GM12878 (cell line): Measurements from ENCODE around the gene ATP5PO. TPM values are rescaled to one million over a fixed set of nuclear protein-coding genes. Genes with fewer than 3 reads are reported as not detected.

Experiments
- ATAC-seq: fragments of 200-7000 bp; cut with Tn5 transposase; 3 replicates; pipeline ENCODE4 v1.9.1; 2020; ENCODE audit warnings: mild to moderate bottlenecking, moderate library complexity
- BruUV-seq: library from RNA; stranded (reverse); fragments of 400-500 nt; replicated peaks from 2 replicates; lab custom pipeline; 2021; lab: Mats Ljungman, UMichigan
- CTCF ChIA-PET: fragments of 300-600 bp; sonication (Branson Sonifier 250); formaldehyde crosslinking; extraction: SDS; loops from one replicate; lab custom pipeline; 2021; ENCODE audit warnings: inconsistent platforms; lab: Yijun Ruan, JAX
- POLR2A ChIA-PET: fragments of 350-600 bp; formaldehyde crosslinking; extraction: SDS; loops from one replicate; lab custom pipeline; 2021; ENCODE audit warnings: inconsistent platforms; lab: Charles Lee
- RAD21 ChIA-PET: fragments of 300-600 bp; sonication (Branson Sonifier 250); formaldehyde crosslinking; loops from one replicate; lab custom pipeline; 2023; ENCODE audit warnings: antibody characterized with exemption; ENCODE audit not compliant: unreplicated experiment; lab: Charles Lee
- SMC1A ChIA-PET: fragments of 300-600 bp; sonication (Branson Sonifier 250); formaldehyde crosslinking; loops from one replicate; lab custom pipeline; 2023; ENCODE audit not compliant: unreplicated experiment, uncharacterized antibody; lab: Charles Lee
- DNase-seq: peaks from one replicate; pipeline ENCODE4 v3.0.0-alpha.2; 2011; ENCODE audit warnings: low read depth, low spot score
- FAIRE-seq: peaks from 3 replicates; lab custom pipeline; 2011; peaks lifted over from hg19 to GRCh38; lab: Jason Lieb, UNC
- H2AFZ ChIP-seq: 2 replicates; pipeline ENCODE4 v1.6.0; 2011; ENCODE audit warnings: low read depth, low read length, control low read depth; ENCODE audit not compliant: control insufficient read depth
- H3K27ac ChIP-seq: 2 replicates; pipeline ENCODE4 v1.5.1; 2011; ENCODE audit warnings: control low read depth; ENCODE audit not compliant: control insufficient read depth, insufficient read depth
- H3K27me3 ChIP-seq, 2 experiments: replicated peaks in 1 of 2; 2 replicates each; pipeline versions ENCODE4 v1.6.0 to v1.6.1; 2011; ENCODE audit warnings: low read length in 1 of 2; ENCODE audit not compliant: control insufficient read depth in 2 of 2, insufficient read depth in 2 of 2
- H3K36me3 ChIP-seq, 2 experiments: 2 replicates each; pipeline ENCODE4 v1.5.1; 2011; ENCODE audit warnings: low read length in 1 of 2; ENCODE audit not compliant: control insufficient read depth in 2 of 2, insufficient read depth in 2 of 2
- H3K4me1 ChIP-seq: 2 replicates; pipeline ENCODE4 v1.6.1; 2011; ENCODE audit warnings: mild to moderate bottlenecking, low read length, moderate library complexity, mixed read lengths; ENCODE audit not compliant: control insufficient read depth, insufficient read depth
- H3K4me2 ChIP-seq: 2 replicates; pipeline ENCODE4 v1.6.0; 2011; ENCODE audit warnings: control low read depth; ENCODE audit not compliant: control insufficient read depth, insufficient read depth
- H3K4me3 ChIP-seq: fragments of 200-600 bp; sonication (generic); 2 replicates; pipeline ENCODE4 v1.5.1; 2016
- H3K79me2 ChIP-seq: 2 replicates; pipeline ENCODE4 v1.6.0; 2011; ENCODE audit warnings: low read length; ENCODE audit not compliant: control insufficient read depth, insufficient read depth
- H3K9ac ChIP-seq: 2 replicates; pipeline ENCODE4 v1.8.0; 2011; ENCODE audit warnings: low read length, control low read depth, mixed read lengths; ENCODE audit not compliant: control insufficient read depth, insufficient read depth
- H3K9me3 ChIP-seq: replicated peaks from 3 replicates; pipeline ENCODE4 v1.5.1; 2011; ENCODE audit warnings: mild to moderate bottlenecking, low read length; ENCODE audit not compliant: control insufficient read depth, insufficient read depth
- H4K20me1 ChIP-seq: 2 replicates; pipeline ENCODE4 v1.6.0; 2011; ENCODE audit not compliant: control insufficient read depth, insufficient read depth
- CBX3 ChIP-seq: fragments of 200-600 bp; sonication (generic); IDR thresholded peaks from 2 replicates; pipeline ENCODE4 v1.6.1; 2016; ENCODE audit warnings: low read depth, borderline replicate concordance
- CUX1 ChIP-seq: IDR thresholded peaks from 2 replicates; pipeline ENCODE4 v1.6.1; 2012; ENCODE audit warnings: improper control_type of control experiment, low read depth, low read length; ENCODE audit not compliant: insufficient replicate concordance
- EED ChIP-seq: sonication (generic); IDR thresholded peaks from 2 replicates; pipeline ENCODE4 v1.6.1; 2016; ENCODE audit warnings: antibody characterized with exemption, low read depth
- EGR1 ChIP-seq, 2 experiments: IDR thresholded peaks; 1 replicate in 1 of 2; 2 replicates in 1 of 2; pipeline ENCODE4 v1.6.1; 2011 to 2012; ENCODE audit warnings: low read depth in 2 of 2, low read length in 2 of 2, borderline replicate concordance in 1 of 2, mild to moderate bottlenecking in 1 of 2, moderate library complexity in 1 of 2
- GABPA ChIP-seq: IDR thresholded peaks from 2 replicates; pipeline ENCODE4 v1.6.1; 2014; ENCODE audit warnings: antibody characterized with exemption, low read depth, mild to moderate bottlenecking, inconsistent platforms
- IRF4 ChIP-seq: IDR thresholded peaks from 2 replicates; pipeline ENCODE4 v1.6.1; 2011; ENCODE audit warnings: low read depth, low read length
- JUND ChIP-seq: IDR thresholded peaks from 2 replicates; pipeline ENCODE4 v1.6.1; 2012; ENCODE audit warnings: low read depth, mild to moderate bottlenecking, low read length, improper control_type of control experiment, moderate library complexity
- MXI1 ChIP-seq: fragments of 150-350 bp; IDR thresholded peaks from 2 replicates; pipeline ENCODE4 v1.6.1; 2011; ENCODE audit warnings: low read depth, mild to moderate bottlenecking, inconsistent platforms, low read length, improper control_type of control experiment
- NRF1 ChIP-seq: conservative IDR thresholded peaks from 2 replicates; pipeline ENCODE4 v1.6.1; 2011; ENCODE audit warnings: mild to moderate bottlenecking, low read depth, low read length, improper control_type of control experiment
- PML ChIP-seq: IDR thresholded peaks from 2 replicates; pipeline ENCODE4 v1.6.1; 2012; ENCODE audit warnings: low read length, inconsistent platforms
- SREBF1 ChIP-seq: IDR thresholded peaks from 2 replicates; pipeline ENCODE4 v1.6.1; 2012; ENCODE audit warnings: mild to moderate bottlenecking, low read length
- TCF7 ChIP-seq: IDR thresholded peaks from 2 replicates; pipeline ENCODE4 v1.6.1; 2014; ENCODE audit warnings: antibody characterized with exemption, borderline replicate concordance
- WGBS: methylation state at CpG from one replicate; pipeline ENCODE4 v1.1.6; 2016; ENCODE audit warnings: low lambda C conversion rate; ENCODE audit not compliant: insufficient replicate concordance, insufficient coverage; ENCODE audit errors: missing lambda C conversion rate; 5-methylcytosine and 5-hydroxymethylcytosine counted together
- in situ Hi-C: fragments of 300-500 bp; cut with MboI; formaldehyde crosslinking; loops from 9 replicates; pipeline ENCODE4 v1.14.3; 2018; ENCODE audit warnings: mixed read lengths
- intact Hi-C: fragments of 100-400 bp; cut with micrococcal nuclease; formaldehyde crosslinking; loops from one replicate; pipeline ENCODE4 v1.14.2; 2022; ENCODE audit not compliant: unreplicated experiment
- polyA plus RNA-seq, 11 experiments: library from polyadenylated mRNA; depleted of rRNA in 4 of 11; unstranded in 6 of 11; stranded (reverse) in 5 of 11; fragments of >200 nt; fragmentation: Nextera tagmentation in 4 of 11; fragmentation: Illumina TruSeq in 1 of 11; extraction: Ambion mirVana in 4 of 11; extraction: Trizol in 1 of 11; gene quantifications; 1 replicate in 1 of 11; 2 replicates in 10 of 11; pipeline versions ENCODE4 v1.2.1 to v1.2.3, GENCODE V29; 2011 to 2016; ENCODE audit warnings: inconsistent platforms in 2 of 11, missing spikeins in 2 of 11, low read depth in 1 of 11
- total RNA-seq, 4 experiments: library from RNA; depleted of rRNA in 3 of 4; stranded (reverse); fragments of >200 nt in 3 of 4; fragmentation: Illumina TruSeq in 1 of 4; extraction: Trizol in 1 of 4; gene quantifications; 2 replicates each; pipeline versions ENCODE4 v1.2.1 to v1.2.3, GENCODE V29; 2013 to 2021
- TF ChIP-seq, protein P1 (sequence below): IDR thresholded peaks from 2 replicates; pipeline ENCODE4 v1.6.1; 2011; ENCODE audit warnings: mild to moderate bottlenecking, low read depth, low read length, moderate library complexity; ENCODE audit not compliant: insufficient replicate concordance

ATP5PO gene
- total and polyA plus RNA-seq, 10 of the 15 experiments (the other 5 are each of a cell fraction or from before 2014, with no cell fraction given), result 251 to 1,656 (median 470) TPM

- no peaks in the 10 kb centered on the region for H4K20me1 ChIP-seq
- no peak overlapping the region for H3K4me2 ChIP-seq
- POLR2A ChIA-PET, result interaction anchor here (0.9 kb wide), 1 partner anchor 10 kb away, joined by 3 read pairs; no protein-coding TSS in a partner anchor
- intact Hi-C loops (no loop called here), in situ Hi-C loops (no loop called here)
- no peaks in the 10 kb centered on the region for H3K36me3 ChIP-seq
- H3K79me2 ChIP-seq, result no peaks in the 10 kb centered on the region
- DNase-seq (no peak), FAIRE-seq (no peak), ATAC-seq (no peak)
- H3K27me3 ChIP-seq, result no peaks in the 10 kb centered on the region
- H2AFZ ChIP-seq, result no peak overlapping the region
- 54% methylated on average over 5 of the region's 5 CpGs for WGBS
- no peak for TF ChIP-seq PML
- no peak for TF ChIP-seq NRF1
- TF ChIP-seq IRF4, result no peak
- TF ChIP-seq TCF7, result no peak
- TF ChIP-seq CUX1, result no peak
- TF ChIP-seq EED, result no peak
- TF ChIP-seq JUND, result no peak
- TF ChIP-seq, protein P1, sequence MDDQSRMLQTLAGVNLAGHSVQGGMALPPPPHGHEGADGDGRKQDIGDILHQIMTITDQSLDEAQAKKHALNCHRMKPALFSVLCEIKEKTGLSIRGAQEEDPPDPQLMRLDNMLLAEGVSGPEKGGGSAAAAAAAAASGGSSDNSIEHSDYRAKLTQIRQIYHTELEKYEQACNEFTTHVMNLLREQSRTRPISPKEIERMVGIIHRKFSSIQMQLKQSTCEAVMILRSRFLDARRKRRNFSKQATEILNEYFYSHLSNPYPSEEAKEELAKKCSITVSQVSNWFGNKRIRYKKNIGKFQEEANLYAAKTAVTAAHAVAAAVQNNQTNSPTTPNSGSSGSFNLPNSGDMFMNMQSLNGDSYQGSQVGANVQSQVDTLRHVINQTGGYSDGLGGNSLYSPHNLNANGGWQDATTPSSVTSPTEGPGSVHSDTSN, result no peak
- no peak for TF ChIP-seq SREBF1
- no peak for TF ChIP-seq CBX3
- no peak for TF ChIP-seq EGR1 (IDR thresholded peaks at IDR 0.05; ENCODE audit: borderline replicate concordance in 1 of 2, low read depth in 2 of 2, low read length in 2 of 2)
- no peak for TF ChIP-seq GABPA
- TF ChIP-seq MXI1, result no peak
- RAD21 ChIA-PET, result no interaction called here
- BruUV-seq, result no TSS peak
- CTCF ChIA-PET, result interaction anchor here (1.3 kb wide), 1 partner anchor 54 kb away, joined by 3 read pairs; no protein-coding TSS in a partner anchor
- SMC1A ChIA-PET, result interaction anchor here (0.7 to 1.4 kb wide), 6 partner anchors 8 to 60 kb away, joined by 3 to 5 read pairs (median 3); no protein-coding TSS in a partner anchor
- H3K9me3 ChIP-seq, result peaks cover 3% of the 10 kb centered on the region
- H3K27ac ChIP-seq, result no peak overlapping the region
- H3K9ac ChIP-seq, result no peak overlapping the region
- H3K4me3 ChIP-seq, result no peak overlapping the region
- H3K4me1 ChIP-seq, result no peaks in the 10 kb centered on the region
Measured at GRCh38 chr21:33963848-33964555, 48.4 kb upstream of the ATP5PO start.
